A673 (cell line): ENCODE data around the gene KLHDC3. TPM values are rescaled to one million over a fixed set of nuclear protein-coding genes. Genes with fewer than 3 reads are reported as not detected.
A peak's percentile ranks its signal among the peaks of the same experiment; 100 is the strongest.

ENCODE experiments used
- BruUV-seq: library from RNA; stranded (reverse); fragments of 400-500 nt; replicated peaks from 2 replicates; lab custom pipeline; 2021; lab: Mats Ljungman, UMichigan
- CTCF ChIA-PET: fragments of 300-600 bp; sonication (Branson Sonifier 250); formaldehyde crosslinking; loops from one replicate; lab custom pipeline; 2022; ENCODE audit warnings: antibody characterized with exemption; lab: Charles Lee
- POLR2A ChIA-PET: fragments of 300-600 bp; sonication (Branson Sonifier 250); formaldehyde crosslinking; loops from one replicate; lab custom pipeline; 2022; ENCODE audit warnings: antibody characterized with exemption; ENCODE audit not compliant: low non-redundant PET; lab: Charles Lee
- DNase-seq: peaks from one replicate; pipeline ENCODE4 v3.0.0-alpha.2; 2015; ENCODE audit warnings: low spot score
- H3K27ac ChIP-seq: fragments of 200-600 bp; sonication (generic); 2 replicates; pipeline ENCODE4 v1.5.1; 2016; ENCODE audit warnings: mixed run types, low read depth, mild to moderate bottlenecking, mixed read lengths, antibody characterized with exemption, low read length; ENCODE audit not compliant: poor library complexity, severe bottlenecking
- H3K27me3 ChIP-seq: fragments of 200-600 bp; sonication (generic); replicated peaks from 2 replicates; pipeline ENCODE4 v1.6.1; 2017; ENCODE audit warnings: mixed run types, low read depth, mild to moderate bottlenecking, mixed read lengths, antibody characterized with exemption, low read length; ENCODE audit not compliant: insufficient read depth, poor library complexity
- H3K36me3 ChIP-seq: fragments of 200-600 bp; sonication (generic); 2 replicates; pipeline ENCODE4 v1.6.1; 2016; ENCODE audit warnings: mixed run types, mild to moderate bottlenecking, mixed read lengths, antibody characterized with exemption, low read length; ENCODE audit not compliant: insufficient read depth, poor library complexity, severe bottlenecking
- H3K4me1 ChIP-seq: fragments of 200-600 bp; sonication (generic); 2 replicates; pipeline ENCODE4 v1.6.1; 2017; ENCODE audit warnings: mixed run types, mild to moderate bottlenecking, mixed read lengths, antibody characterized with exemption, low read length; ENCODE audit not compliant: insufficient read depth, poor library complexity, severe bottlenecking
- H3K4me3 ChIP-seq: fragments of 200-600 bp; sonication (generic); 2 replicates; pipeline ENCODE4 v1.5.1; 2016; ENCODE audit warnings: low read depth, mixed run types, mild to moderate bottlenecking, mixed read lengths, low read length; ENCODE audit not compliant: poor library complexity, severe bottlenecking
- H3K9me3 ChIP-seq: fragments of 200-600 bp; sonication (generic); 2 replicates; pipeline ENCODE4 v1.6.1; 2016; ENCODE audit warnings: mixed run types, low read depth, mild to moderate bottlenecking, mixed read lengths, antibody characterized with exemption, low read length; ENCODE audit not compliant: poor library complexity, severe bottlenecking
- CTCF ChIP-seq: fragments of 300-800, 200-600 bp; sonication (generic); conservative IDR thresholded peaks from 2 replicates; pipeline ENCODE4 v1.5.1; 2017; ENCODE audit warnings: low read depth, mild to moderate bottlenecking, antibody characterized with exemption, low read length, moderate library complexity, mixed read lengths
- EZH2 ChIP-seq: fragments of 200-600 bp; sonication (generic); IDR thresholded peaks from 2 replicates; pipeline ENCODE4 v1.6.1; 2017; ENCODE audit warnings: borderline replicate concordance, low read depth, mild to moderate bottlenecking, mixed read lengths, antibody characterized with exemption, low read length; ENCODE audit not compliant: poor library complexity, severe bottlenecking
- intact Hi-C: fragments of 100-400 bp; cut with micrococcal nuclease; formaldehyde crosslinking; loops from one replicate; pipeline ENCODE4 v1.10.0; 2022; ENCODE audit not compliant: unreplicated experiment
- total RNA-seq: library from RNA; stranded (reverse); gene quantifications from 2 replicates; pipeline ENCODE4 v1.2.3, GENCODE V29; 2021

The KLHDC3 gene
- total RNA-seq, 1 experiment from 2014 or later, result 90.1 TPM

- H3K4me1 ChIP-seq, result peaks cover 7% of the 10 kb centered on the region
- DNase-seq, result peak; percentile 23
- TF ChIP-seq EZH2 (no peak), CTCF (no peak)
- peaks cover 57% of the 10 kb centered on the region for H3K36me3 ChIP-seq
- ChIA-PET CTCF (interaction anchor here (0.6 to 1.5 kb wide), 4 partner anchors 35 to 150 kb away, joined by 4 to 8 read pairs (median 5); partner anchors contain the start of genes PEX6 and PTK7), POLR2A (interaction anchor here (0.6 to 1.2 kb wide), 2 partner anchors 30 to 85 kb away, joined by 3 to 5 read pairs; partner anchors contain the start of genes CNPY3 and PPP2R5D)
- no peaks in the 10 kb centered on the region for H3K9me3 ChIP-seq
- intact Hi-C loops, result loop anchor here (5.0 kb wide), 1 partner anchor 112 kb away; no protein-coding TSS in a partner anchor
- BruUV-seq, result no TSS peak
- no peaks in the 10 kb centered on the region for H3K27me3 ChIP-seq
- peak overlapping the region; percentile 82 for H3K4me3 ChIP-seq
- H3K27ac ChIP-seq, result peak overlapping the region; percentile 63
Observed at GRCh38 chr6:43014434-43014909, 423 bp downstream of the KLHDC3 start.

DNA sequence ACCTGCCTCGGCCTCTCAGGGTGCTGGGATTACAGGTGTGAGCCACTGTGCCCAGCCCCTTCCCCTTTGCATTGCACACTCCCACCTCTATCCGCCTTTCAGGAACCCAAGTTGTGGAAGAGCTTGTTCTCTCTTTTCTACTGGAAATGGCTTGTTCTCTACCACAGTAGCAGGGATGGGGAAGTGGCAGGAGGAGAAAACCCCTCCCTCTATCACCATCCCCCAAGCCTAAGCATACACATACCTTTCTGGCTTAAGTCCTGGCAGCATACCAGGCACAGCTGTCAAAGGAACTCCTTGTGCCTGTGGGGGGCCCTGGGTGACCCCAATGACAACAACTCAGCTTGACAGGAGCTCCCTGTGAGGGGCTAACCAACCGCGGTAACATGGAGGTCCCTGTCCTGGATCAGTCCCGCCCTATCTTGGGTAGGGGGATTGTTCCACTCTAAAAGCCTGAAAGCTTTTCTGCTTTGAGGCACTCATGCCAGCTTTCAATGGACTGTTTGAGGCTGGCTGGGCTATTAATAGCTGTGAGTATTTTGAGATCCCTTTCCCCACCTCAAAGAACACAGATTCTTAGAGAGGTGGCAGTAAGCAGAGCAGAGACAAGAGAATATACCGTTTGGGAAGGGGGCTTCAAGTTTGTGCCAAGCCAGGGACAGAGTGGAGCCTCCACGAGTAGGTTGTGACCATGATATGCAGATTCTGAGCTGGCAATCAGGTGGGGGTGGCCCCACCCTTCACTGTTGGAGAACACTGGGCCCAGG is 2.3 kb downstream of the KLHDC3 start:
- H3K4me3 ChIP-seq, result no peak overlapping the region
- CTCF ChIA-PET, result no interaction called here
- POLR2A ChIA-PET, result no interaction called here
- H3K27ac ChIP-seq, result peak overlapping the region; percentile 22
- intact Hi-C loops, result no loop called here
- no peaks in the 10 kb centered on the region for H3K27me3 ChIP-seq
- H3K4me1 ChIP-seq, result peaks cover 15% of the 10 kb centered on the region
- H3K36me3 ChIP-seq, result peaks cover 42% of the 10 kb centered on the region
- BruUV-seq, result no TSS peak
- no peak for TF ChIP-seq EZH2
- no peak for TF ChIP-seq CTCF
- no peak for DNase-seq
- H3K9me3 ChIP-seq, result no peaks in the 10 kb centered on the region

DNA sequence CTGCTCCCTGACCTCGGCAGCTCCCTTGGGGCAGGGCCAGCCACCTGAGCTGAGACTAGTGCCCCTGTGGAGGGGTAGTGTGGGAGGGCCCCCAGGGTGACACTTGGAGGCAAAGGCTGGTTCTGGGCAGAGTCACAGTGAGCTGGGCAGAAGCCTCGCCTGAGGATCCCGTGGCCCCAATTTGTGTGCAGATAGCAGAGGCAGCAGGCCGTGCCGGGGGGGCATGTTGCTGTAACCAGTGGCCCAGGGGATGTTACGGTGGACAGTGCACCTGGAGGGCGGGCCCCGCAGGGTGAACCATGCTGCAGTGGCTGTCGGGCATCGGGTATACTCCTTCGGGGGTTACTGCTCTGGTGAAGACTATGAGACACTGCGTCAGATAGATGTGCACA is 2.9 kb downstream of the KLHDC3 start:
- H3K4me1 ChIP-seq, result peaks cover 15% of the 10 kb centered on the region
- no peak overlapping the region for H3K4me3 ChIP-seq
- no peak for DNase-seq
- intact Hi-C loops, result no loop called here
- H3K27me3 ChIP-seq, result no peaks in the 10 kb centered on the region
- TF ChIP-seq CTCF, result no peak
- no peak for TF ChIP-seq EZH2
- peak overlapping the region; percentile 22 for H3K27ac ChIP-seq
- no TSS peak for BruUV-seq
- peaks cover 36% of the 10 kb centered on the region for H3K36me3 ChIP-seq
- ChIA-PET POLR2A (no interaction called here), CTCF (no interaction called here)
- H3K9me3 ChIP-seq, result no peaks in the 10 kb centered on the region
